IMR-90 (cell line): ENCODE measurements around the gene TMEM107.

ENCODE experiments used
- POLR2A ChIP-seq: IDR thresholded peaks from 2 replicates; pipeline ENCODE4 v1.6.1; 2012; ENCODE audit warnings: mild to moderate bottlenecking, low read depth, low read length
- RFX5 ChIP-seq: IDR thresholded peaks from 2 replicates; pipeline ENCODE4 v1.8.0; 2012; ENCODE audit warnings: low read depth, mild to moderate bottlenecking, low read length, moderate library complexity
- TF ChIP-seq, protein P1 (sequence below): conservative IDR thresholded peaks from 2 replicates; pipeline ENCODE4 v1.5.1; 2012; ENCODE audit warnings: mild to moderate bottlenecking, low read depth, low read length, improper control_type of control experiment

DNA sequence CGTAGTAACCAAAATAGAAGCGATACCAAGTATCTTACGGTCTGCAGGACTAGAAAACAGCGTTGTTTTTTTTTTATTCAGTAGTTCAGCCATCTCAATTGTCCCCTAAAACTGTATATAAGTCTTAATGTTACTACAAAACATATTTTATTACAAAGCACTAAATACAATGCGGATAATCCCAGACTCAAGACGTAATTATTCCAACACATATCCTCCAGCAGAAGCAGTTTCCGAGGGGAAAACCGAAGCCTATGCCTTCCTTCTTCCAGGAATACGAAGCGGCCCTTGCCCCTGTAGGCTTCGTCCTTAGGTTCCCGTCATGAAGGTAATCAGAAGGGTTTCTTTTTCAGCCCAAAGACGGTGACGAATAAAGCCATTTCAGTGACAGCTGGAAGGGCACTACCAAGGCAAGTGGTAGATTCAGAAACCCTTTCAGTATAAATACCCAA lies 2.3 kb downstream of the TMEM107 start:
- TF ChIP-seq RFX5 (no peak), POLR2A (no peak)
- TF ChIP-seq, protein P1, sequence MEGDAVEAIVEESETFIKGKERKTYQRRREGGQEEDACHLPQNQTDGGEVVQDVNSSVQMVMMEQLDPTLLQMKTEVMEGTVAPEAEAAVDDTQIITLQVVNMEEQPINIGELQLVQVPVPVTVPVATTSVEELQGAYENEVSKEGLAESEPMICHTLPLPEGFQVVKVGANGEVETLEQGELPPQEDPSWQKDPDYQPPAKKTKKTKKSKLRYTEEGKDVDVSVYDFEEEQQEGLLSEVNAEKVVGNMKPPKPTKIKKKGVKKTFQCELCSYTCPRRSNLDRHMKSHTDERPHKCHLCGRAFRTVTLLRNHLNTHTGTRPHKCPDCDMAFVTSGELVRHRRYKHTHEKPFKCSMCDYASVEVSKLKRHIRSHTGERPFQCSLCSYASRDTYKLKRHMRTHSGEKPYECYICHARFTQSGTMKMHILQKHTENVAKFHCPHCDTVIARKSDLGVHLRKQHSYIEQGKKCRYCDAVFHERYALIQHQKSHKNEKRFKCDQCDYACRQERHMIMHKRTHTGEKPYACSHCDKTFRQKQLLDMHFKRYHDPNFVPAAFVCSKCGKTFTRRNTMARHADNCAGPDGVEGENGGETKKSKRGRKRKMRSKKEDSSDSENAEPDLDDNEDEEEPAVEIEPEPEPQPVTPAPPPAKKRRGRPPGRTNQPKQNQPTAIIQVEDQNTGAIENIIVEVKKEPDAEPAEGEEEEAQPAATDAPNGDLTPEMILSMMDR, result no peak
